Vagina (tissue), 2 donors: Measurements from ENCODE around the gene THAP8. TPM values are rescaled to one million over a fixed set of nuclear protein-coding genes. Genes with fewer than 3 reads are reported as not detected.

Source experiments
- DNase-seq, 2 donors: peaks; one replicate each; pipeline ENCODE4 v3.0.0-alpha.2; 2017; ENCODE audit errors: extremely low spot score in 2 of 2
- H3K27ac ChIP-seq: fragments of 200-600 bp; sonication (generic); one replicate; pipeline ENCODE4 v1.5.1; 2019
- H3K27me3 ChIP-seq: fragments of 200-600 bp; sonication (generic); one replicate; pipeline ENCODE4 v1.5.1; 2019
- H3K36me3 ChIP-seq, 2 donors: fragments of 200-600 bp; sonication (generic); one replicate each; pipeline ENCODE4 v1.5.1; 2017 to 2019
- H3K4me1 ChIP-seq: fragments of 200-600 bp; sonication (generic); one replicate; pipeline ENCODE4 v1.5.1; 2019
- H3K4me3 ChIP-seq, 2 donors: fragments of 200-600 bp; sonication (generic); 1 replicate in 1 of 2; 2 replicates in 1 of 2; pipeline ENCODE4 v1.5.1; 2016 to 2019
- H3K9me3 ChIP-seq: fragments of 200-600 bp; sonication (generic); one replicate; pipeline ENCODE4 v1.5.1; 2019
- CTCF ChIP-seq, 3 experiments: fragments of 450-650 bp in 2 of 3; fragments of 200-600 bp in 1 of 3; sonication (generic) in 1 of 3; IDR thresholded peaks; one replicate each; pipeline ENCODE4 v1.5.1; 2017 to 2019; ENCODE audit warnings: antibody characterized with exemption in 3 of 3, mild to moderate bottlenecking in 2 of 3, moderate library complexity in 2 of 3
- POLR2A ChIP-seq, 2 donors: fragments of 450-650 bp; IDR thresholded peaks; one replicate each; pipeline ENCODE4 v1.6.1; 2017; ENCODE audit warnings: antibody characterized with exemption in 2 of 2, mild to moderate bottlenecking in 2 of 2, moderate library complexity in 2 of 2
- POLR2AphosphoS5 ChIP-seq, 2 donors: sonication (generic); formaldehyde crosslinking; IDR thresholded peaks; one replicate each; pipeline ENCODE4 v1.9.0; 2017; ENCODE audit warnings: antibody characterized with exemption in 2 of 2, mild to moderate bottlenecking in 2 of 2, low read depth in 1 of 2; ENCODE audit not compliant: insufficient read depth in 1 of 2
- intact Hi-C: fragments of 100-400 bp; cut with DNase I; formaldehyde crosslinking; loops from one replicate; pipeline ENCODE4 v1.15.1; 2023
- total RNA-seq: library from RNA; depleted of rRNA; stranded (reverse); fragments of >200 nt; gene quantifications from one replicate; pipeline ENCODE4 v1.2.3, GENCODE V29; 2016

Gene THAP8
- total RNA-seq, 1 donor from 2014 or later = 12.0 TPM

- intact Hi-C loops = loop anchor here (5.0 kb wide), 1 partner anchor 57 kb away; the partner anchor contains the start of genes THAP8 and WDR62
- no peaks in the 10 kb centered on the region for H3K27me3 ChIP-seq
- H3K4me1 ChIP-seq = peaks cover 51% of the 10 kb centered on the region
These were observed 58.8 kb downstream of the THAP8 start, which contains the start of gene SDHAF1 for GRCh38 chr19:35995048-35995993. SDHAF1 (plus strand) TSS chr19:35995188; CDS start chr19:35995275, 87 bp downstream.

DNA sequence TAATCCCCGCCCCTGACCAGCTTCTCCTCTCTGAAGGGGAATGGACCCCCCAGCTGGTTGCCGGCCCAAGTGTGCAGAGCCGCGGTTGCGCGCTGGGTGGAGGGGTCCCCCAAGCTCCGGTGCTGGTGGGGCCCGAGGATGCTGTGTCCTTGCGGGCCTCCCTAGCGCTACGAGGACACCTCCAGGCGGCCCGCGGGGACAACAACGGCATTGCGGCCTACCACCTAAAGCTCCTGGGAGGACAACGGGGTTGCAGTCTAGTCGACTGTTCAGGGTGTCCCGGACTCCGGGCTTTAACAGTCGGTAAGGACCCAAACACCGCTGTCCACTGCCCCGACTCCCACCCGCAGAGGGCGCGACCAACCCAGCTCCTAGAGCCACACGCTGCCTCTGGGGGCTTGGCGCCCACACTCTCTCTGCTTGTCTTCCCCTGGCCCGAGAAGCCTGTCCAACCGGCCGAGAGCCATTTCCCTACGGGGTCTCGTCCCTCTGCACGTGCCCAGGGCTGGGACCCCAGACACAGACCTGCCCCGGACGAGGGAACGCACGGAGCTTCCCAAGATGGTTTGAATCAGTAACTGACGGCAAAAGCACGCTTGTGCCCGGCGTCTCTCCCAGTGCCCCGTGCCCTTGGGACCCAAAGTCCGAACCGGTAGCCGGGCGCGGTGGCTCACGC lies 60.0 kb downstream of the THAP8 start:
- peaks cover 42% of the 10 kb centered on the region for H3K4me1 ChIP-seq
- peak overlapping the region; percentile 70 to 88 for H3K4me3 ChIP-seq
- no peaks in the 10 kb centered on the region for H3K27me3 ChIP-seq
- H3K27ac ChIP-seq = peak overlapping the region; percentile 83
- no peak for DNase-seq
- TF ChIP-seq CTCF (IDR thresholded peaks at IDR 0.05) = no peak
- no peak for TF ChIP-seq POLR2A (IDR thresholded peaks at IDR 0.05)
- TF ChIP-seq POLR2AphosphoS5 (IDR thresholded peaks at IDR 0.05; ENCODE audit: insufficient read depth in 1 of 2, low read depth in 1 of 2) = no peak
- H3K36me3 ChIP-seq = peaks cover 0 to 6% of the 10 kb centered on the region in 2 donors
- H3K9me3 ChIP-seq = no peaks in the 10 kb centered on the region
- intact Hi-C loops = no loop called here

More at GRCh38 chr19:35995048-35995993, 58.8 kb downstream of the THAP8 start, which contains the start of gene SDHAF1:
- H3K4me3 ChIP-seq = peak within 1 kb of the TSS; percentile 70 to 88
- H3K27ac ChIP-seq = peak within 1 kb of the TSS; percentile 83
- peak in 1 of 2 donors; percentile 94 for DNase-seq
- no peaks in the 10 kb centered on the region for H3K9me3 ChIP-seq
- peaks cover 0 to 6% of the 10 kb centered on the region in 2 donors for H3K36me3 ChIP-seq
- TF ChIP-seq POLR2AphosphoS5 (IDR thresholded peaks at IDR 0.05; ENCODE audit: insufficient read depth in 1 of 2, low read depth in 1 of 2) (peak; percentile 92 to 94), CTCF (IDR thresholded peaks at IDR 0.05) (no peak), POLR2A (IDR thresholded peaks at IDR 0.05) (peak in 1 of 2 donors; percentile 55)

- H3K9me3 ChIP-seq = no peaks in the 10 kb centered on the region
- intact Hi-C loops = no loop called here
- peaks cover 38% of the 10 kb centered on the region for H3K4me1 ChIP-seq
- no peak for TF ChIP-seq CTCF (IDR thresholded peaks at IDR 0.05)
- TF ChIP-seq POLR2A (IDR thresholded peaks at IDR 0.05) = no peak
- TF ChIP-seq POLR2AphosphoS5 (IDR thresholded peaks at IDR 0.05; ENCODE audit: insufficient read depth in 1 of 2, low read depth in 1 of 2) = no peak
- no peak for DNase-seq
- H3K36me3 ChIP-seq = peaks cover 0 to under 1% of the 10 kb centered on the region in 2 donors
- no peak overlapping the region for H3K27ac ChIP-seq
- H3K4me3 ChIP-seq = no peak overlapping the region
- H3K27me3 ChIP-seq = no peaks in the 10 kb centered on the region
These were observed 60.9 kb downstream of the THAP8 start for GRCh38 chr19:35992907-35993765.

GRCh38 chr19:35991731-35992450 lies 62.2 kb downstream of the THAP8 start:
- intact Hi-C loops = no loop called here
- no peaks in the 10 kb centered on the region for H3K9me3 ChIP-seq
- H3K4me1 ChIP-seq = peaks cover 36% of the 10 kb centered on the region
- H3K27ac ChIP-seq = no peak overlapping the region
- no peaks in the 10 kb centered on the region for H3K36me3 ChIP-seq
- TF ChIP-seq CTCF (IDR thresholded peaks at IDR 0.05) (no peak), POLR2A (IDR thresholded peaks at IDR 0.05) (no peak)
- no peaks in the 10 kb centered on the region for H3K27me3 ChIP-seq
- DNase-seq = no peak
- H3K4me3 ChIP-seq = no peak overlapping the region
